T-helper 1 cell (primary cell): ENCODE measurements around the gene TLK2.
A peak's percentile ranks its signal among the peaks of the same experiment; 100 is the strongest.

Experiments used
- DNase-seq, 5 donors: peaks; one replicate each; pipeline ENCODE4 v3.0.0-alpha.2; 2012 to 2020

Gene TLK2

DNA sequence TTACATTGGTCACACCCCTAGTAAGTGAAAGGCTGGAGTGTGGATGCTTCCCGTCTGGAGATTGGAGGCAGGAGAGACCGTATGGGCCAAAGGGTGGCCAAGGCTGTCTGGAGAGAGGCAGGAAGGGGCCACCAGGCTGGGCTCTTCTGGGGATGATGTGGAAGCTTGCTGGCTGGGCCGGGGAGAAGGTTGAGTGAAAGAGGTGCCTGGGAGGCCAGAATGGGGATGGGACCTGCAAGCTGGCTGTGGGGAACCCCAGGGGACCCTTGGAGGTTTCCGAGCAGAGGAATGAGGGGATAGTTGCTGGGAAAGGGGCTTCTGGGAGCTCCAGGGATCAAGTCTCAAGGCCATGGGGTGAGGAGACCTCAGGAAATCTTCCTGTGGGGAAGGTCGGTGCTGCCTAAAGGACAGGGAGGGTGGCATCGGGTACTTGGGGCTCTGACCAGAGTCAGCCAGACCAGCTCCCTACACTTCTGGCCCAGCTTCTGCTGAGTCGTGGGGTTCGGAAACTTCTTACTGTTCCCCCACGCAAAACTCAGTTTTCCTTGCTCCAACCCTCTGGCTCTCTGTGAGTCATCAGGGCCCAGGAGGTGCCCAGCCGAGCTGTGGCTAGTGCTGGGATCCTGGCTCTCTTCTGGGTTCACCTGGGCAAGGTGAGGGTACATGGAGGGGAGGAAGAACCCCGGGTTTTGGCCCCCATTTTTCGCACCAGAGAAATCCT is 151.9 kb downstream of the TLK2 start:
- no peak for DNase-seq

DNA sequence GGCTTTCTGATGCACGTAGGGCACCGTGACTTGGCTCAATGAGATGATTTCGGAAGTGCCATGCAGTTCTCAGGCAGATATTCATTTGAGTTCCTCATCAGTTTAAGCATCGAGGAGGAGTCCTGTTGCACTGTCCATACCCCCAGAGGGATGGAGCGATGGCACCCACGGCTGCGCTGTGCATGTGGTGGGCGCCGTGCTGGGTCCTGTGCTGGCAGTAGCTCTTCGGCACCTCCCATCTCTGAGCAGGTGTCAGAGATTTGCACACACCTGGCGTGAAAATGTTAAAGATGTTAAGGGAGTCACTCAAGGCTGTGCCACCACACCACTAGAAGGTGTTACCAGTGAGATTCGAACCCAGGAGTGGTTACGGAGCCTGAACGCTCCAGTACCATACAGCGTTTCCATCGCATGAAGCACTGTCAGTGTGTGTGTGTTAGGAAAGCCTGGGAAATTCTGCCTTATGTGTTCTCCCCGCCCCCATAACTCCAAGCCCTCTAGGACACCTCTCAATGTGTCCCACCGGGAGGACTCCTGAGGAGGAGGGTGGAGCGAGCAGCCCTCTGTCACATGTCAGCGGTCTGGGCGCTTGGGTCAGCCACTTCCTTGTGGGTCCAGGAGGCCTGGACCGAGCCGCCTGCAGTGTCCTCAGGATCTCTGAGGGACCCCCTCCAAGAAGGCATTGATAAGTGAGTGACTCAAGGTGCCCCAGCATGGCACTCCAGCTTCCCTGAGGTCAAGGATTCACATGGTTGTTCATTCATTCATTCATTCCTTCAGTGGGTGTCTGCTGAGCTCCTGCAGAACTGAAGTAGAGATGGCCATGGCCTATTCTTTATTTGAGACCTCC is 152.7 kb downstream of the TLK2 start:
- no peak for DNase-seq

GRCh38 chr17:62631936-62632924 is 153.6 kb downstream of the TLK2 start:
- DNase-seq: no peak

GRCh38 chr17:62637809-62638208 is 159.2 kb downstream of the TLK2 start:
- no peak for DNase-seq

GRCh38 chr17:62641153-62641552 is 162.5 kb downstream of the TLK2 start:
- DNase-seq: no peak

- no peak for DNase-seq
These were observed 163.3 kb downstream of the TLK2 start for GRCh38 chr17:62641951-62642350.

GRCh38 chr17:62643496-62643895 is 164.9 kb downstream of the TLK2 start:
- no peak for DNase-seq

DNA sequence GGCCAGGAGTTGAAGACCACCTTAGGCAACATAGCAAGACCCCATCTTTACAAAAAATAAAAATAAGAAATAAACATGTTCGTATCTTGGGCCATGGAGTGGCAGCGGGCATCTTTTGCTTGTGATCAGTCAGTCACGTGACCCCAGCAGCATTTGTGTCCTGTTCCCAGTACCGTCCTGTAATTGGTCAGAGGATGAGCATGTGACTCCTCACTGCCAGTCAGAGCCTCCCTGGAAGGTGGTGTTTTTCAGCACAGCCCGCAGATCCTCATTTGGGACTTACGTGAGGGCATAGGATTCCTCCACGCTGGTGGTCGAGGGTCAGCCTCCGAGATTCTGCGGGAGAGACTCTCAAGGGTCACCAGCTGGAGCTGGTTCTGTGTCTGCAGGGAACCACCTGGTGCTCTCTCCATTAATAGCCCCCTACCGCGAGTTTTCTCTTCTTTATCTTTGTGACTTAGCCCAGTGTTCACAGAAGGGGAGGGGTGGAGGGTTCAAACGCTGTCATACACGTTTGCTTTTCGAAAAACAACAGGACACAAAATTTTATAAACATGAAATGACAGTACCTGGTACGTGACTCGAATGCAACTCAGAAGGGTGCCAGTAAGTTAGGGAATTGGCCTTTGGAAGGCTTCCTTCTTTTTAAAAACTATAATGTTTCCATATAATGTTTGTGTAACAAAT is 166.0 kb downstream of the TLK2 start:
- no peak for DNase-seq

DNA sequence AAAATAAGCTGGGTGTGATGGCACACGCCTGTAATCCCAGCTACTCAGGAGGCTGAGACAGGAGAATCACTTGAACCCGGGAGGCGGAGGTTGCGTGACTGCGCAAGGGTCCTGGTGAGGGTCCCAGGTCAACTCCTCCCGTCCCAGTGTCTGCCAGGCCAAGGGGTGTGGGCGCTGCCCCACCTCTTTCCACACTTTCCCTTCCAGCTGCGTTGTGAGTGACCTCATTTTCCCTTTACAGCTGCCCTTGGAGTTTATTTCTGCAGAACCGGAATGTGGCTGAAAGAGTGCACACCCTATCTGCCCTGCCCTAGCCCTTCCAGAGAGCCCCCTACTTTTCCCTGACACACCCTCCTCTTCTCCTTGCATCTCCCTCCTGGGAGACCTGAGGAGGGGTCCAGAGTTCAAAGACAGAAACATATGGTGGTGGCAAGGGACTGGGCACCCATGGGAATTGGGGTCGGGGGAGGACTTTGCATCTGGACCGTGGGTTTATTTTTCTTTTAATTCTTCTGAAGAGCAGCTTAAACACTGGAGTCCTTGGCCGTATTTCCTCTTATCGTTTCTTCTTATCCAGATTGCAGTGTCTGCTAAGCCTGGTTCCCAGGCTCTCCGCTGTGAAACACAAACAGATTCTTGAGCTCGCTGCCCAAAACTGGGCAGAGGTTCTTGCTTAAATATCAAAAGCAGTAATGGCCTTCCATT is 169.8 kb downstream of the TLK2 start:
- DNase-seq: no peak

DNA sequence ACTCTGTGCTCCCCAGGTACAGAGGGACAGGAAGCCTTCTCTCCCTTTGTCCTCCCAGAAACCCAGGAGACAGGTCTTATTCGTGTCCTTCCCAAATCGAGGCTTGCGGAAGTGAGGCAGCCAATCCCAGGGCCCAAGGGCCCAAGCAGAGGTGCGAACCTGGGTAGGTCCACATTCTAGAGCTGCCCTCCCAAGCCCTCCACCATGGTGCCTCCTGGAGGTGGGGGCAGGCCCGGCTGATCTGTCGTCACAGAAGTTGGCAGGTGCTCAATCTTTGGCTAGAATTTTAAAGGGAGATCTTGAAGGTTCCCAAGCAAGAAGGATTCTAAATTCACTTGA is 170.3 kb downstream of the TLK2 start:
- DNase-seq: no peak

DNA sequence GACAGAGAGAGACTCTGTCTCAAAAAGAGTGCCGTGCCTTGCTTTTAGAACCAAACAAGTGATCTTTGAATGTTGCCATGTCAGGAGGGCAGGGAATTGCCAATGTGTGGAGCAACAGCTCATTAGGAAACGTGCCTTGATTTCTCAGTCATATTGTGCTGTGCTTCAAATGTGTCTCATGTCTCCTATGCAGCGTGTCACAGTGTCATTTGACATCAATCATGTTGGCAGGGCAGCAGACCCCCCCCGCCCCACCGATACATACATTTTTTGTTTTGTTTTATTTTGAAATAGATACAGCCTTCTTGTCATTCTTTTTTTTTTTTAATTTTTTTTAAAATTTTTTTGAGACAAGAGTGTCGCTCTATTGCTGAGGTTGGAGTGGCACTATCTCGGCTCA is 170.9 kb downstream of the TLK2 start:
- DNase-seq: no peak

- no peak for DNase-seq
These were observed 172.0 kb downstream of the TLK2 start for GRCh38 chr17:62650587-62650986.

GRCh38 chr17:62652251-62653001 is 173.8 kb downstream of the TLK2 start:
- peak in 1 of 5 donors; percentile 27 for DNase-seq

GRCh38 chr17:62653002-62653825 is 174.6 kb downstream of the TLK2 start:
- DNase-seq: peak in 3 of 5 donors; percentile 34 to 89 (median 43)

GRCh38 chr17:62653826-62654761 is 175.5 kb downstream of the TLK2 start:
- peak in 1 of 5 donors; percentile 14 for DNase-seq

DNA sequence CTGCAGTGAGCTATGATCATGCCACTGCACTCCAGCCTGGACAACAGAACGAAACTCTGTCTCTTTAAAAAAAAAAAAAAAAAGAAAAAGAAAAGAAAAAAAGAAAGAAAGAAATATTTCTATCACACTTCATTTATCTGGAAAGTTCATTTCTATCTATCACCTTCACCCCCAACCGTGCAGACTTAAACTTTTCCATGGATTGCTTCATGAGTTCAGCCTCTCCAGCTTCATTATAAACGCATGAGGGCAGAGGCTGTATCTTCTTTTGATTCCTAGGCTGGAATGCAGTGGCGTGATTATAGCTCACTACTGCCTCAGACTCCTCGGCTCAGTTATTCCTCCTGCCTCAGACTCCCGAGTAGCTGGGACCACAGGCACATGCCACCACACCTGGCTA is 177.0 kb downstream of the TLK2 start:
- DNase-seq: no peak

DNA sequence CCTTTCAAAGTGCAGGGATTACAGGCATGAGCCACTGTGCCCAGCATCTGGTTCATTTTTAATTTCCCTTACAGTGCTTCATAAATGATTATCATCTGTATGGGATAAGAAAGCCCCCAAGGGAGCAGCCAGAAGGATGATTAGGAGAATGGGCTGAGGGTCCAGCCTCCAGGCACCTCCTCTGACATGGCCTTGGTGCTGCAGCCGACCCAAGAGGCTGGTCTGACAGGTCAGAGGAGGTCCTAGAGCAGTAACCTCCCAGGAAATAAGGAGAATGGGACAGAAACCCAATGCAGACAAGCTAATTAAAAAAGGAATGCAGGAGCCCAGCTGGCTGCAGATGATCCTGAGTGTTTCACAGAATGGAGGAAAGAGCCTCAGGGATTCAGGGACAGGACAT is 177.8 kb downstream of the TLK2 start:
- DNase-seq: no peak

GRCh38 chr17:62657145-62657665 is 178.6 kb downstream of the TLK2 start:
- no peak for DNase-seq

DNA sequence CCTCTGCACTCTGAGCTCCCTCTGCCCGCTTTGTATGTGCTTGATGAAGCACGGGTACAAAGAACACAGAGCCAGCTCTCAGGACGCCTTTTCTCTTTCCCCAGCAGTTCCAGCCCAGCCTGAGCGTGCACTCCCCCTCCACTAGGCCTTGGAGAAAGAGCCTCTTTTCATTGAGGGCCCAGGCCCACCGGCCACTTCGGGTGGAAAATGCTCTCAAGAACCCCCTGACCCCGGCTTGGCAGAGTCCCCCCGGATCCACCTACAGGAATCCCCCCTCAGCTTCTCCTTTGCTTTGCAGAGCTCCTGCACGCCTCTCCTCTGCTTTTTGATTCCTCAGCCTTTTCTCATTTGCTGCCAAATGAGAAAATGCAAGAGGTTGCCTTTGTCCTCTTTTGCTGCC is 179.1 kb downstream of the TLK2 start:
- DNase-seq: no peak
